Stimulated activated CD4-positive, alpha-beta T cell treated with anti-CD3 and anti-CD28 coated beads, Interleukin-4, amount 100 ng/mL, for 24 hours (primary cell): ENCODE data around the gene MEIOB.
"Not testable (repeated sequence)": the region's sequence is repeated elsewhere in the genome, so short reads cannot be mapped to it uniquely, and the experiment has no call there.

Experiments used
- DNase-seq: peaks from one replicate; pipeline ENCODE4 v3.0.0-alpha.2; 2020

Gene MEIOB

DNA sequence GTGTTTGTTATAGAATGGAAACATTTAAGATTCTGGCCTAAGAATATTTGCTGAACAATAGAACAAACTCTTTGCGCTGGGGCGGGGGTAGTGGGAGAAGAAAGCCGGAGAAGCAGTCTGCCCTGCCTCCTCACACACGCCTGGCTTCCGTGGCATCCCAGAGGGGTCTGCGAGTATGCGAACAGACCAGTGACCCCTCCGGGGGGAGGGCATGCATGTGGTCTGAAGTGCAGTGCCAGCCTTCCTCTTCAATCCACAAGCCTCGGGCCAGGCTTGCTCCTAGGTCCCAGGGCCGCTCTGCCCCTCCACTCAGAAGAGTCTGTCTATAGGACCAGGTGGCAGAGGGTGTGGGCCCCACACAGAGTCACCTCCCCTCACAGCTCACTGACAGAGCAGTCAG is 64.3 kb downstream of the MEIOB start:
- no peak for DNase-seq

DNA sequence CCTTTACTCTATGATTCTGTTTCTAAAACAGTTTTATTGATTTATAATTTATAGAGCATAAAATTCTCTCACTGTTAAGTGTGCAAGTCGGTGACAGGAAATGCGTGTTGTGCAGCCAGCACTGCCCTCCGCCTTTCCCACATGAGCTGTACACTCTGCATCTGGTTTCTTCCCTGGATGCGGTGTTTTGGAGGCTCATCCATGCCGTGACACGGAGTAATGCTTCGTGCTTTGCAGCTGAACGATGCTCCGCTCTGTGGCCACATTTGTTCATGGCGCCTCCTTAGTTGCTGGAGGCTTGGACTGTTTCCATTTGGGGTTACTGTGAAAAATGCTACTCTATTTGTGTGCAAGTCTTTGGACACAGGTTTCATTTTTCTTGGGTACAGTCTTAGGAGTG is 71.3 kb downstream of the MEIOB start:
- DNase-seq = no peak

DNA sequence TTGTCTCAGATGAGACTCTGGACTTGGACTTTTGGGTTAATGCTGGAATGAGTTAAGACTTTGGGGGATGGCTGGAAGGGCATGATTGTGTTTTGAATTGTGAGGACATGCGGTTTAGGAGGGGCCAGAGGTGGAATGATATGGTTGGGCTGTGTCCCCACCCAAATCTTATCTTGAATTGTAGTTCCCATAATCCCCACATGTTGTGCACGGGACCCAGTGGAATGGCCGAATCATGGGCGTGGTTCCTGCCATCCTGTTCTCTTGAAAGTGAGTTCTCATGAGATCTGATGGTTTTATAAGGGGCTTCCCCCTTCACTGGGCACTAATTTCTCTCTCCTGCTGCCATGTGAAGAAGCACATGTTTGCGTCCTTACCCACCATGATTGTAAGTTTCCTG is 72.7 kb downstream of the MEIOB start:
- not testable (repeated sequence) for DNase-seq

DNA sequence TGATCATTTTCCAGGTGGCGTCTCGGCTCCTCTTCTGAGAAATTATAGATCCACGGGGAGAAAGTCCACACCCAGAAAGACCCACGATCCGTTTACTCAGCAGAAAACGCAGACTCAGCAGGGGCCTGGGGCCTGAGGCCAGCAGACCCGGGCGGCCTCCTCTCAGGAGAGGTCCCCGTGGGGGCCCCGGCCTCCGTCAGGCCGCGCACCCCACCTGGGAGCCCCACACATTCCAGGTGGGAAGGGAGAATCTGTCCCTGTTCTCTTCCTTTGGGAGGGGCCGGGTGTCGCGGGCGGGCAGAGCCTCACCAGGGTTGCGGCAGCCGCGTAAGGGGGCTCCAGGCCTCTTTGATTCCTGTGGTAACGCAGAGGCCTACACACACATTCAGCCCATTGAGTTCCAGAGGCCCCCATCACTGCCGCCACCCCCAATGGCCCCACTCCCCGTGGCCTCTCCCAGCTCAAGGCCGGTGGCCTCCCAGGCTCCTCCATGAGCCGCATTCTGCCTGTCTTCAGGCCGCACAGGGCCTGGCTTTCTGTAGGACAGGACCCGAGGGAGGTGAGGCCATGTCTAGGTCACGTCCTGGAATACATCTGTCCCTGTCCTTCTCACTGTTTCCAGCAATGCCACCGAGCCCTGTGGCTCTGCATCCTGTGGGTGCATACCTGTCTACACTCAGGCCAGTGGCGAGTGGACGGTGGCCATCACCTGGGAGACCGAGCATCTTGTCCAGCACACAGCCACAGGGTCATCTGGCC is 76.9 kb downstream of the MEIOB start:
- no peak for DNase-seq

DNA sequence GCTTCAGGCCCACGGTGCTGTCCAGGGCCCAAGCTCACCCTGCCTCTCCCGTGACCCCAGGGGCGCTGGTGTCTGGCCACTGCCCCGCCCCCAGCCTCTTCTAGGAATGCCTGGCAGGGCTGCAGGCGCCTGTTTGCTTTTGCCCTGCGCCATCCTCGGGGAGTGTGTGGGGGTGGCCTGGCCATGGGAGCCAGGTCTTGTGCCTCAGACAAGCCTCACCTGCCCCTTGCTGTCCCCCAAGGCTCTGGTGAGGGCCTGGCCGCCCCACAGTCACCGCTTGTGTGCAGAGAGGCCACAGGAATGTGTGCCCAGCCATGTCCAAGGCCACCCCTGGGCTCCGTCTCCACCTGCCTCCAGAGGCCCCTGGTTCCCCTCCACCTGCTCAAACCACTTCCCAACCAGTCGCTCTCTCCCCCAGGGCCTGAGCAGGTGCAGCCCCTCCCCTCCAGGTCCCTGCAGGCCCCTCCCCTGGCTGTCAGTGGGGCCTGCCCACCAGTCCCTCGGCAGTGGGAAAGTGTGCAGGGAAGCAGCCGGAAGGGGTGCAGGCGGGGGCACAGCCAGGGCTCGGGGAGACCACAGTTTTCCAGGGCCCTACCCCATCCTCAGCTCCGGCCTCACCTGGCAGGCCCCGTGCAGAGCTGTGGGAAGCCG is 77.6 kb downstream of the MEIOB start:
- DNase-seq = no peak

DNA sequence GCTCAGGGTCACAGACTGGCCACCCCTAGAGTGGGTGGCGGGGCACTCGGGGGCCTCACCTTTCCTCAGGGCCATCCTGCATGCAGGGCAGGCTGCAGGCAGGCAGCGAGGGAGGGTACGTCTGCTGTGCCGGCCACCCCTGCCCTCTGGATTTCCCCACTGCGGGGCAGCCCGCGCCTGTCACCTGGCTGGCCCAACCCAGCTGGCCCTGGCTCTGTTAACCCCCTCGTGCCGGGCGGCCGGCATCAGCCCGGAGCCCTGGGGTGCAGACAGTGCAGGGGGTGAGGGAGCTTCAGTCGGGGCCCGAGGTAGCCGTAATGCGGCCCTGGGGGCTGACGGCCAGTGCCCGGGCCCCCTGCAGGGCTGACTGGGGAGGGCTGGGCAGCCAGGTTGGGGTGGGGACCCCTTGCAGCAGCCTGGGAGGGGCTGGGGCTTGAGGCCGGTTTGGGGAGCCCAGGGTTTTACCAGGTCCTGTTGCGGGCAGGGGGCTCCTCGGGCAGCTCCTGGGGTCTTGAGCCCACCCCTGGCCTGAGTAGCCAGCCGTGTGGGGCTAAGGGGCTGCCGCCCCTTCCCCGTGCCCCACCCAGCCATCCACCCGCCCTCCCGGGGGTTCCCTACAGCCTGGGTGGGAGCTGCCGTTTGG is 78.3 kb downstream of the MEIOB start, which contains the start of gene IGFALS:
Gene IGFALS (minus strand): TSS at position 128 of the 643 bp plus-strand sequence. CDS start 53 bp downstream, at position 75.
- DNase-seq = no peak

DNA sequence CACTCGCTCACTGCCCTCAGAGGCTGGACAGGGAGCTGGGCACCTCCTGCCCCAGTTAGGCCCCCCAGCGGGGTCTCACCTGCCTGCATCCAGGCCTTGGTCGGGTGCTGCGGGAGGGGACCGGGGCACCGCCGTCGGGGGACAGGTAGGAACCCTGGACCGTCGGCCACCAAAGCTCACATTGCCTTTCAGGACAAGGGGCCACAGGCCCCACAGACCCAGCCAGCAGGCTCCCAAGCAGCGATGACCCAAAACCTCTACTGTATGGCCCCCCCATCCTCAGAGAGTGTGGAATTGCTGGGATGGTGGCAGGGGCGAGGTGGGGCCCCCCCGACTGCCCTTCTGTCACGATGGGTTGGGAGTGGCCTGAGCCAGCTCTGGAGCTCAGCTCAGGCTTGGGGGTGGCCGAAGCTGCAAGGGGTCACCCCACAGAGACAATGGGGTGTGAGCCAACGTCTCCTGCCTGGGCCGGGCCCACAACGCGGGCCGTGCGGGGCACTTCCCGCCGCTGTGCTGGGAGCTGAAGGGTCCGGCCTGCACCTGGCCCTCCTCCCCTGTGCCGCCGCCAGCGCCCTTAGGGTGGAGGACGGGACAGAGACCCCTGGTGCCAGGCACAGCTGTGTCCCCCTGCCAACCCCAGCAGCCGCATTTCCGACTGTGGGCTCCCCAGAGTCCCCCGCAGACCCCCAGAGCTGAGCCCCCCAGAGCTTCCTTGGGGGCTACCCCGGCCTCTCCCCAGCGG is 79.0 kb downstream of the MEIOB start:
- no peak for DNase-seq

DNA sequence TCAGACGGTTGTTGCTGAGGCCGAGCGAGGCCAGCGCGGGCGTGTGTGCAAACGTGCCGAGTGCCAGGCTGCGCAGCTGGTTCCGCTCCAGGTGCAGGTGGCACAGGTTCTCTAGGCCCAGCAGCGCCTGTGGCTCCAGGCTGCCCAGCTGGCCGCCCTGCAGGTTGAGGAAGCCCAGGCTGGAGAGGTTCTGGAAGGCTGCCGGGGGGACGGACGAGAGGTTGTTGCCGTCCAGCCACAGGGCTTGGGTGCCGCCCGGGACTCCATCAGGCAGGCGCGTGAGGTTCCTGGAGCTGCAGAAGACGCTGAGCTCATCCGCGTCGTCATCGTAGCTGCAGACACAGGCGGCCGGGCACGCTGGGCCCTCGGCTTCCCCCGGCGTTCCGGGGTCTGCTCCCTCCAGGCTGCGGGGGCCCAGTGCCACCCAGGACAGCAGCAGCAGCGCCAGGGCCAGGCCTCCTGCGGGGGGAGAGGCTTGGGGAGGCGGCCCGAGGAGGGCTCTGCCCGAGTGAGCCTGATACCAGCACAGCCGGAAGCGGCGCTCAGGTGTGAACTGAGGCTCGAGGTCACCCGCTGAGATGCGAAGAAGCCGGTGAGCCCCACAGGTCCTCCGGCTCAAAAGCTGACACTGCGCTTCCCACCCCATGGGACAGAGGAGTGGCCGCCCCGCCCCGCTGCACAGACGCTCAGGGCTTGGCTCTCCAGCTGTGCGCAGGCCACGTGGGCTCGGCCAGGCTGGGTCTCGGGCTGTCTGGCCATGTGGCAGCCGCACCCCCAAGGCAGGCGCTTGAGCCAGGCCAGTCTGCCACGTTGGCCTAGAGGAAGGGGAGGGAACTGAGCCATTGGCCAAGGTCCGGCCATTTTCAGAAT is 79.8 kb downstream of the MEIOB start:
- no peak for DNase-seq

DNA sequence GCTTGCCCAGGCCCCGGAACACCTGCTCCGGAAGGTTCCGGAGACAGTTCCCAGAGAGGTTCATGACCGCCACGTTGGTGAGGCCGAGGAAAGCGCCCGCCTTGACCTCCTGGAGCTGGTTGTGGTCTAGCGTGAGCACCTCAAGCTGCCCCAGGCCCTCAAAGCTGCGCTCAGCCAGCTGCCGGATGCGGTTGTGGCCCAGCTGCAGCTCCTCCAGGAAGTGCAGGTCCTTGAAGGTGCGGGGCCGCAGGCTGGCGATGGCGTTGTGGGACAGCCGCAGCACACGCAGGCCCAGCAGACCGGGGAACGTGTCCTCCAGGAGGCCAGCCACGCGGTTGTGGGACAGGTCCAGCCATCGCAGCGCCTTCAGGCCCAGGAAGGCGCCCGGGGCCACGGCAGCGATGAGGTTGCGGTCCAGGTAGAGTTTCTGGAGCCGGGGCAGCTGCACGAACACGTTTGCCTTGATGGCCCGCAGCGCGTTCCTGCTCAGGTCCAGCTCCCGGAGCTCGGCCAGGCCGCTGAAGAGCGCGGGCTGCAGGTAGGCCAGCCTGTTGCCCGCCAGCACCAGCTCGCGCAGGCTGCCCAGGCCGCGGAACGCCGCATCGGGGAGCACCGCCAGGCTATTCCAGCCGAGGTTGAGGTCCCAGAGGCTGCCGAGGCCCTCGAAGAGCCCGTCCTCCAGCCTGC is 80.6 kb downstream of the MEIOB start:
- no peak for DNase-seq

DNA sequence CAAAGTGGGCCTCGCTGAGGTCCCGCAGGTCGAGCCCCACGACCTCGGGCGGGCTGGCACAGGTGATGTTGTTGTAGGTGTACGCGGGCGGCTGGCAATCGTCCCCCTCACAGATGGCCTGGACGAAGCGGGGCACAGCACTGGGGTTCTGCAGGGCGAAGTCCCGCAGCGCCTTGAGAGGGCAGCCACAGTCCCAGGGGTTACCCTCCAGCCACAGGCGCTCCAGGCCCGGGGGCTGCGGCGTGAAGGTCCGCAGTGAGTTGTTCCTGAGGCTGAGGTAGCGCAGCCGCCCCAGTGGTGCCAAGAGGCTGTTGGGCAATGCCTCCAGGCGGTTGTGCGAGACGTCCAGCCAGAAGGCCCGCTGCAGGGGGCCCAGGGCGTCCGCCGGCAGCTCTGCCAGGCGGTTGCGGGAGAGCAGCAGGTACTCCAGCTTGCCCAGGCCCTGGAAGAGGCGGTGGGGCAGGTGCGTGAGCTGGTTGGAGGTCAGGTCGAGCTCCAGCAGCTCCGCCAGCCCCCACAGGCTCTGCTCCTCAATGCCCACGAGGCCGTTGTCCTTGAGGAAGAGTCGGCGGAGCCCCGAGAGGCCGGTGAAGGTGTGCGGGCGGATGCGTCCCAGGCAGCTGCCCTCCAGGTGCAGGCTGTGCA is 81.2 kb downstream of the MEIOB start:
- no peak for DNase-seq

DNA sequence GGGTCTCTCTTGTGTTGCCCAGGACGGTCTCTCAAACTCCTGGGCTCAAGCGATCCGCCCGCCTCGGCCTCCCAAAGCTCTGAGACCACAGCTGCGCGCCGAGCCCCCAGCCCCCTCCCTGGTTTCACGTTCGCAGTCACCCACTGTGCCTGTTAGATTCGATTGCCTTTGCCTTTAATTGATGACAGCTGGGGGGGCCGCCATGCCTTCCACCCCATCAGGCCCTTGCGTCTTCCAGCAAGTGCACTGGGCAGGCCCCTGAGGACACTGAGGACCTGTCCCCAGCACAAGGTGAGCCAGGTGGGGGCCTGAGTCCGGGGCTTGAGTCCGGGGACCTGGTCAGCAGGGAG is 81.7 kb downstream of the MEIOB start:
- DNase-seq = no peak

DNA sequence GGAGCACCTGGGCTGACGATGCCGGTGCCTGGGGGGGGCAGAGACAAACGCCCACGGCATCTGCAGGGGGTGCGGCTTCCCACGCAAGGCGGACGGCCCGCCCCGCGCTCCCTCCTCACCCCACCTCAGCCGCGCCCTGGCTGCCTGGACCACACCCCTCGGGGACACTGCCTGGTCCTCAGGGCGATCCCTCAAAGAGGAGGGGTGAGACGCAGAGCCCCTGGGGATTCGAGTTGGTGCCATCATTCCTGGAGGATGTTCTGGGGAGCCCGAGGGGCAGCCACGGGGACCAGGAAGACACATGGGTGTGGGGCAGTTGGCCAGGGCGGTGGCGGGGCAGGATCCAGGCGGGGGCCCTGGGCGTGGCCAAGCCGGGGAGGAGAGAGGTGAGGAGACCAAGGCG is 82.3 kb downstream of the MEIOB start:
- no peak for DNase-seq

DNA sequence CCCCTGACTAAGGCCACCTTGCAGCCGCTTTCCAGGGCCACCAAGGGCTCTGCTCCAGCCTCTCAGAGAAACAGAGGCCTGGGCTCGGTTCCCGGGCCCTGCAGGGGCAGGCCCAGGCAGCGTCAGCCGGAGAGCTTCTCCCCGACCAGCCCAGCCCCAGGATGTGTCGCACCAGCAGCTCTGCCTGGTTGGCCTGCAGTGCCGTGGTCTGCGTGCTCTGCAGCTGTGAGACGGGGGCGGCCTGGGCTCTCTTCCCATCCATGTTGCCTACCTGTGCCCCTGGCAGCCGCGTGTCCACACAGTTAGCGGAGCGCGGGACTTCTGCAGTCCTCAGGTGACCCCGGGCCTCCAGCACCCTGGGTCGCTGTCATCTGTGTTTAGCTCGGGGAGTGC is 83.3 kb downstream of the MEIOB start:
- DNase-seq = no peak

DNA sequence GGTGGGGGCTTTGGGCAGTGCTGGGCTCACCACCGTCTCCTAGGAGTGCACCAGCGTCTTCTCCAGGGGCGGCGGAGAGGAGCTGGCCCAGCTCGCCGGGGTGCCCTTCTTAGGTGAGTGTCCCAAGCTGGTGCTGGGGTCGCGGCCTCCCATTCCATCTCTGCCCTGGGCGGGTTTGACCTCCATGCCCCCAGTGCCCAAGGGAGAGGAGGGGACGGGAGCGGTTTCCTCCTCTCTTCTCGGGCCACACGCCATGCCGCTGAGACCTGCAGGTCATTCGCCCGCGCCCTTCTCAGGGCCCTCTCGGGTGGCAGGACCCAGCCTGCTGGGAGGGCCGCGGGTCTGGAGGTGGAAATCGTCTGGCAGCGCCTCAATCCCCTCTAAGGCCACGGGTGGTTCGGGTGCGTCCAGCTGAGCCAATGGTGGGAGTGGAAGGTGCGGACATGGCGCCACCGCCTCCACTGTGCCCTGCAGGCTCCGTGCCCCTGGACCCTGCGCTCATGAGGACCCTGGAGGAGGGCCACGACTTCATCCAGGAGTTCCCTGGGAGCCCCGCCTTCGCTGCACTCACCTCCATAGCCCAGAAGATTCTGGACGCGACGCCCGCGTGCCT is 83.8 kb downstream of the MEIOB start:
- DNase-seq = no peak

DNA sequence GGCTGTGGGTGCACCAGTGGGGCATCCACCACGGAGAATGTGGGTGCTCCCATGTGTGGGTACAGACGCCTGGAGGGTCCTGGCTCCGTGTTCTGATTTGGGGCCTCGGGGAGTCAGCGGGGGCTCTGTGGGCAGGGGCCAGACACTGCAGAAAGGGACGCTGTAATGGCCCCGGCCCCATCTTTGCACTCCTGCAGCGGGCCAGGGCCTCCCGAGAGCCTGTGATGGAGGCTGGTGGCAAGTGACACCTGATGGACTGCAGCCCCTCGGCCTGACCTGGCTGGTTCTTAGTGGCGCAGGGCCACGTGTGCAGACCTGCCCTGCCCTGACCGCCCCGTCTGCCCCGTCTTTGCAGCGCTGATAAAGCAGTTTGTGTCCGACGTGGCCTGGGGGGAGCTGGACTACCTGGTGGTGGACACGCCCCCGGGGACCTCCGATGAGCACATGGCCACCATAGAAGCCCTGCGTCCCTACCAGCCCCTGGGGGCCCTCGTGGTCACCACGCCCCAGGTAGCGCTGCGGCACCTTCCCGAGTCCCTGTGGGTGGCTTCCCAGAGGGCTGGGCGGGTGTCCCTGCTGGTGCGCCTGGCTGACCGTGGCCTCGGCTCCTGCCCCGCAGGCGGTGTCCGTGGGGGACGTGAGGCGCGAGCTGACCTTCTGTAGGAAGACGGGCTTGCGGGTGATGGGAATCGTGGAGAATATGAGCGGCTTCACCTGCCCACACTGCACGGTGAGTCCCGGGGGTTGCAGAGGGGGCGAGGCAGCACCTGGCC is 84.5 kb downstream of the MEIOB start:
- no peak for DNase-seq

DNA sequence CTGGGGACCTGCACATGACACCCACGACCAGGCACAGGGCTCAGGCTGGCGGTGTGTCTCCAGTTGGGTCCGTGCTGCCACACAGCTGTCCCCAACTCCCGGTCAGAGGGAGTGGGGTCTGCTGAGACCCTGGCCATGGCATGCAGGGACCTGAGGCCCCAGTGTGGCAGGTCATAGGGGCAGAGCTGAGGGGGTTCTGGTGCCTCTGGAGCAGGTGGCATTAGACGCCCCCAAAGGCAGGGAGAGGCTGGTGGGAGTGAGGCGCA is 85.0 kb downstream of the MEIOB start:
- DNase-seq = no peak

DNA sequence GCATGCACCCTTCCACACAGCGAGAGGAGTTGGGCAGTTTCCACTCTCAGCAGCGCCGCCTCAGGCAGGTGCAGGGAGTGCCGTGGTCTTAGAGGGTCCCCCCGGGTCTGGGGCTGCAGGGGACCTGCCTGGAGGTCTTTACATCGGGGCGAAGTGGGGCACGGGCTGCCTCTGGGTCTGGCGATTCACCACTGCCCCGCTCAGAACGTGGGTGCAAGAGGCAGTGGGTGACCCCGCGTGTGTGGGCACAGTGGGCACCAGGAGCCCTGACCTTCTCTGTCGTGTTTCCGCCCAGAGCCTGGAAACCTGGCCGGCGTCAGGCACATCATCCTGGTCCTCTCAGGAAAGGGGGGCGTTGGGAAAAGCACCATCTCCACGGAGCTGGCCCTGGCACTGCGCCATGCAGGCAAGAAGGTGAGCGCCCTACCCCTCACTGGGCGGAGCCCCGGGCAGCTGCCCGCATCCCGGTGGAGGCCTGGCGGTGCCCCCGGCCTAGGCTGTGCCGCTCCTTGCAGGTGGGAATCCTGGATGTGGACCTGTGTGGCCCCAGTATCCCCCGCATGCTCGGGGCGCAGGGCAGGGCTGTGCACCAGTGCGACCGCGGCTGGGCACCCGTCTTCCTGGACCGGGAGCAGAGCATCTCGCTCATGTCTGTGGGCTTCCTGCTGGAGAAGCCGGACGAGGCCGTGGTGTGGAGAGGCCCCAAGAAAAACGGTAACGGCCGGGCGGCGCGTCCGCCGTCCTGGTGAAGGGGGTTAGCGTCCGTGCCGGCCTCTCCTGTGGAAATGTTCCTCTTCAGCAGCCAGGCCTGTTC is 85.5 kb downstream of the MEIOB start:
- no peak for DNase-seq

DNA sequence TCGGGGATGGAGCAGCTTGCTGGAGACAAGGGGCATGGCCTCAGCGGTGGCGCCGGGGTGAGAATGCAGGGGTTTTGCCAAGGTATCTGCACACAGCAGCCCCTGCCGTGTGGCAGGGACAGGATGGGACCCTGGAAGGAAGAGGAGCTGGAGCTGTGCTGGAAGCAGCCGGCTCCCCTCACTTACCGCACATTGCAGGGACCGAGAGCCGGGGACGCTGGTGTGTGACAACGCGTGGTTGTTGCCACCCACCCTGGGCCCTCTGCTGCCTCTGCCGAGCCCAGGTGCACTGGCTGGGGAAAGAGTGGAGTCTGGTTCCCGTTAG is 86.2 kb downstream of the MEIOB start:
- DNase-seq = no peak

DNA sequence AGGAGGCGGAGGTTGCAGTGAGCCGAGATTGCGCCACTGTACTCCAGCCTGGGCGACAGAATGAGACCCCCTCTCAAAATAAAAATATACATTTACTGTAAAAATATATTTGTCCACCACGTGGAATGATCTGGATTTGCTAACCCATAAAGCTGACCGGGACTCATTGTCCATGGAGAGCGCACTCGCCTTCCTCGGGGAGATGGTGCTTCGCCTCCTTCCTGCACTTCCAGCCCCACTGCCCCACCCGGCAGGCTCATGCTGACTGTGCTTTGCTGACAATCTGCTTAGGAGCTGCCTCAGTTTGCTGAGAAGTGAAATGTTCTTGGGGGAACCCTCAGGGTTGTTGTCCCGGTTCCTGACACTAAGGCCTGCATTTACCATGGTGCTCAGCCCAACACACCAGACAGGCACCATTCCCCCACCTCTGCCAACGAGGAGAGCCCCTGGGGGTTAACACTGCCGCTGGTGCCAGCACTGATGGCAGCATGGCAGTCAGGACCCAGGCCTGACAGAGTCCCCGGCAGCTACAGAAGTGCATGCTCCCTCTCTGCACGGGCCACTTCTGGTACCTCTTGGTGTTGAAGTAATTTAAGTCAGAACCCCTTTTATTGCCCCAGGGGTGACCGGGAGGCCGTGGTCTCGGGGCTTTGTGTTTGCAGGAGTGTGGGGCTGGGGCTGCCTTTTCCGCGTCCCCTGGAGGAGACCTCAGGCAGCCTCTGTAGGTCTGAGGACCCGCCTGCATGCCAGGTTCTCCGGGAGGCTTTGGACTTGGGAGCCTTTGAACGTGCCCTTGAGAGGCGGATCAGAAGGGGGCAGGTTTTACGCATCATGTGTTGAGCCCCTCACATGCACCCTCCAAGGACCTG is 86.8 kb downstream of the MEIOB start:
- no peak for DNase-seq
